Tibial nerve (tissue), 4 donors: Measurements from ENCODE around the gene SMARCD2. TPM values are rescaled to one million over a fixed set of nuclear protein-coding genes. Genes with fewer than 3 reads are reported as not detected.
"Not testable (repeated sequence)": the region's sequence is repeated elsewhere in the genome, so short reads cannot be mapped to it uniquely, and the experiment has no call there.

Experiments
- DNase-seq, 2 donors: peaks; one replicate each; pipeline ENCODE4 v3.0.0-alpha.2; 2019; ENCODE audit warnings: low spot score in 2 of 2
- H3K27ac ChIP-seq, 4 donors: fragments of 200-600 bp; sonication (generic) in 3 of 4; one replicate each; pipeline ENCODE4 v1.5.1; 2017 to 2019; ENCODE audit warnings: mild to moderate bottlenecking in 1 of 4
- H3K27me3 ChIP-seq, 2 donors: fragments of 200-600 bp; sonication (generic) in 1 of 2; one replicate each; pipeline versions ENCODE4 v1.5.1 to v1.6.0; 2017 to 2019
- H3K36me3 ChIP-seq, 3 donors: fragments of 200-600 bp; sonication (generic); one replicate each; pipeline ENCODE4 v1.5.1; 2018 to 2019
- H3K4me1 ChIP-seq, 4 donors: fragments of 200-600 bp; sonication (generic) in 3 of 4; one replicate each; pipeline ENCODE4 v1.5.1; 2017 to 2019
- H3K4me3 ChIP-seq, 4 donors: fragments of 200-600 bp; sonication (generic) in 3 of 4; one replicate each; pipeline ENCODE4 v1.5.1; 2017 to 2019; ENCODE audit warnings: mild to moderate bottlenecking in 1 of 4, moderate library complexity in 1 of 4
- H3K9me3 ChIP-seq, 4 donors: fragments of 200-600 bp; sonication (generic) in 3 of 4; one replicate each; pipeline ENCODE4 v1.5.1; 2017 to 2019
- EP300 ChIP-seq, 2 donors: sonication (generic); formaldehyde crosslinking; IDR thresholded peaks; one replicate each; pipeline ENCODE4 v1.6.1; 2017; ENCODE audit warnings: antibody characterized with exemption in 2 of 2, mild to moderate bottlenecking in 1 of 2
- POLR2A ChIP-seq, 2 donors: fragments of 450-650 bp; IDR thresholded peaks; one replicate each; pipeline ENCODE4 v1.6.1; 2017; ENCODE audit warnings: antibody characterized with exemption in 2 of 2, mild to moderate bottlenecking in 2 of 2, moderate library complexity in 2 of 2
- WGBS, 2 donors: methylation state at CpG; one replicate each; pipeline ENCODE4 v1.1.5; 2018; 5-methylcytosine and 5-hydroxymethylcytosine counted together
- total RNA-seq, 4 donors: library from RNA; depleted of rRNA; stranded (reverse); fragments of >200 nt; gene quantifications; one replicate each; pipeline ENCODE4 v1.1.0, GENCODE V29; 2016
- TF ChIP-seq, protein P1 (sequence below), 5 experiments: fragments of 200-600 bp in 3 of 5; fragments of 450-650 bp in 2 of 5; sonication (generic) in 3 of 5; IDR thresholded peaks; one replicate each; pipeline ENCODE4 v1.5.1; 2016 to 2019; ENCODE audit warnings: antibody characterized with exemption in 5 of 5, mild to moderate bottlenecking in 3 of 5, moderate library complexity in 2 of 5

The SMARCD2 gene
- total RNA-seq, 4 donors from 2014 or later, result 241 to 402 (median 302) TPM

DNA sequence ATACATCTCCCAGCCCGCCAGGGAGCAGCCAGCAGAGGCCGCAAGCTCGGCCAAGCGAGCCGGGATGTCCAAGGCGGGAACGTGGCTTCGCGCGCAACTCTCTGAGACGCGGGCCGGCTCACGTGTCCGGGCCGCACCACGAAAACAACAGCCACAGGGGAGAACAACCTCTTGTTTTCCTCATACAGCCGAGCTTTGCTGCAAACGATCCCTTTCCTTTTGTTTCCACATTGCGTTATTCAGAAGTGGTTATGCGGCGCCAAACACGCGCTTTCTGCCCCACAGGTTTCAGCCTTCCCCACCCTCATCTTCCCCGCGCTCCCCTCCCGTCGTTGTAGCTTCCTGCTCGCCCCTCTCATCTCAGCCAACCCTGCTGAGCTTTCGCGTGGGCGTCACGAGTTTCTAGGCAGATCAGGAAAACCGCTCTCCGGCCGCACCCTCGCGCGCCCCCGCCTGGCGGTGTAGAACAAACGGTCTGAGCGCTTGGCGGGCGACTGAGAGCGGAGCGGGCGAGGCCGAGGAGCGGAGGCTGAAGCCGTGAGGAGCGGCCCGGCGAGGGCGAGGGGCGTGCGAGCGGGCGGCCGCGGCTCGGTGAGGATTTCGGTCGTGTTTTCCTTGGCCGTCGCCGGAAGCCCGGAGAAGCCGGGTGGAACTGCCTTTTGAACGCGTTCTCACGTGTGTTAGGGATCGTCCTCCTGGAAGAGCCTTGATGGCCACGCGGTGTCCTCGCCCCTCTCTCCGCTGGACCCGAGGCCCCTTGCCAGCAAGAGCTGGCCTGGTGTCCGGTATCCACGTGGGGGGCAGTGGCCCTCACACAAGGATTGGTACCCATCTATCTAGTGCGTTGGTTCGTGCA, 6.6 kb upstream of the SMARCD2 start:
- H3K4me1 ChIP-seq, result peaks cover 0 to 11% (median 3%) of the 10 kb centered on the region in 4 donors
- H3K27me3 ChIP-seq, result no peaks in the 10 kb centered on the region
- no peaks in the 10 kb centered on the region for H3K9me3 ChIP-seq
- H3K4me3 ChIP-seq, result peak overlapping the region in 3 of 4 donors; percentile 17 to 45 (median 43)
- 17 to 18% methylated on average over 68 to 80 of the region's 82 CpGs for WGBS, 2 donors
- no peaks in the 10 kb centered on the region for H3K36me3 ChIP-seq
- H3K27ac ChIP-seq, result peak overlapping the region; percentile 26 to 82 (median 48)
- TF ChIP-seq EP300 (IDR thresholded peaks at IDR 0.05), result peak; percentile 49 to 87
- TF ChIP-seq, protein P1, sequence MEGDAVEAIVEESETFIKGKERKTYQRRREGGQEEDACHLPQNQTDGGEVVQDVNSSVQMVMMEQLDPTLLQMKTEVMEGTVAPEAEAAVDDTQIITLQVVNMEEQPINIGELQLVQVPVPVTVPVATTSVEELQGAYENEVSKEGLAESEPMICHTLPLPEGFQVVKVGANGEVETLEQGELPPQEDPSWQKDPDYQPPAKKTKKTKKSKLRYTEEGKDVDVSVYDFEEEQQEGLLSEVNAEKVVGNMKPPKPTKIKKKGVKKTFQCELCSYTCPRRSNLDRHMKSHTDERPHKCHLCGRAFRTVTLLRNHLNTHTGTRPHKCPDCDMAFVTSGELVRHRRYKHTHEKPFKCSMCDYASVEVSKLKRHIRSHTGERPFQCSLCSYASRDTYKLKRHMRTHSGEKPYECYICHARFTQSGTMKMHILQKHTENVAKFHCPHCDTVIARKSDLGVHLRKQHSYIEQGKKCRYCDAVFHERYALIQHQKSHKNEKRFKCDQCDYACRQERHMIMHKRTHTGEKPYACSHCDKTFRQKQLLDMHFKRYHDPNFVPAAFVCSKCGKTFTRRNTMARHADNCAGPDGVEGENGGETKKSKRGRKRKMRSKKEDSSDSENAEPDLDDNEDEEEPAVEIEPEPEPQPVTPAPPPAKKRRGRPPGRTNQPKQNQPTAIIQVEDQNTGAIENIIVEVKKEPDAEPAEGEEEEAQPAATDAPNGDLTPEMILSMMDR (IDR thresholded peaks at IDR 0.05), result peak; percentile 70 to 87 (median 77)
- no peak for TF ChIP-seq POLR2A (IDR thresholded peaks at IDR 0.05)
- peak; percentile 87 for DNase-seq

DNA sequence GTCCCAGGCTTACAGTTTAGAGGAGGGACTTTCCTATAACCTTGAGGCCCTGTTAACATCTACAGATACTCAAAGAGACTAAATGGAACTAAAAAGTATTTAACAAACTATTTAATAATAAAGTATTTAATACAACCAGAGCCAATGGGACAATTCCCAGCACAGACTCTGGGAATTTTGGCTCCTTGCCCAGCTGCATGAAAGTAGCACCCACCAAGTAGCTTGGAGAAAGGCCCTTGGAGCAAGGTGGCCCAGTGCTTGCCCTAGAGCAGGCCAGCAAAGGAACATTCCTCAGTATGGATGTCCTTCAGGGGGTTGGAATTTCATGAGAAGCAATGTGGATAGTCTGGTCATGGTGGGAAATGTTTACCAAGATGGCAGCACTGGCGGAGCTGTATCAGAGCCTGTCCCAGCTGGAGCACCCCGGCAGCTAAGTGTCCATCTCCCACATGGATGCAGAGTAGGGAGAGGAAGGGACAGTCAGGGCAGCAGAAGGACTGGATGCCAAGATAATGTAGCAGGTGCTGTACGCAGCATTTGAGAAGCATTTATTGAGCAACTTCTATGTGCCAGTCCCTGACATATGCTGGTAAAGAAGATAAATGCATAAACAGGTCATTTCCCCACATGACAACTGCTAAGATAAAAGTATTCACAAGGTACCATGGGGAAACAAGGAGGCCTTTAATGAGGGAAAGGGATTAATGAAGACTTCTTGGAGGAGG, 5.2 kb upstream of the SMARCD2 start:
- peaks cover 0 to 19% (median 6%) of the 10 kb centered on the region in 4 donors for H3K4me1 ChIP-seq
- DNase-seq, result no peak
- H3K27me3 ChIP-seq, result no peaks in the 10 kb centered on the region
- TF ChIP-seq POLR2A (IDR thresholded peaks at IDR 0.05), result no peak
- TF ChIP-seq, protein P1 (IDR thresholded peaks at IDR 0.05), result no peak
- no peak for TF ChIP-seq EP300 (IDR thresholded peaks at IDR 0.05)
- no peak overlapping the region for H3K27ac ChIP-seq
- no peaks in the 10 kb centered on the region for H3K9me3 ChIP-seq
- H3K4me3 ChIP-seq, result no peak overlapping the region
- H3K36me3 ChIP-seq, result no peaks in the 10 kb centered on the region
- 64 to 83% methylated on average over 3 of the region's 3 CpGs for WGBS, 2 donors

DNA sequence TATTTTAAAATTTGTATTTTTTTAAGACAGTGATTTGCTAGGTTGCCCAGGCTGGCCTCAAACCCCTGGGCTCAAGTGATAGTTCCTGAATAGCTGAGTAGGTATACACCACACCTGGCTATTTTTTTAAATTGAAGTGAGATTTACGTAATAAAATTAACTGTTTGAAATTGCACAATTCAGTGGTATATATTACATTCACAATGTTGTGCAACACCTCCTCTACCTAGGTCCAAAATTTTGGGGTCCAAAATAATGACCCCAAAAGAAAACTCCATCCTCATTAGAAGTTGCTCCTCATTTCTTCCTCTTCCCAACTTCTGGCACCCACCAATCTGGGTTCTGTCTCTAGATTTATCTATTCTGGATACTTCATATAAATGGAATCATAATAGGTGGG, 3.0 kb upstream of the SMARCD2 start:
- no peaks in the 10 kb centered on the region for H3K27me3 ChIP-seq
- H3K9me3 ChIP-seq, result no peaks in the 10 kb centered on the region
- H3K27ac ChIP-seq, result no peak overlapping the region
- H3K4me3 ChIP-seq, result no peak overlapping the region
- H3K4me1 ChIP-seq, result peaks cover 0 to 30% (median 17%) of the 10 kb centered on the region in 4 donors
- 2 to 50% methylated on average over 1 of the region's 1 CpG for WGBS, 2 donors
- no peaks in the 10 kb centered on the region for H3K36me3 ChIP-seq
- no peak for TF ChIP-seq EP300 (IDR thresholded peaks at IDR 0.05)
- no peak for TF ChIP-seq POLR2A (IDR thresholded peaks at IDR 0.05)
- TF ChIP-seq, protein P1 (IDR thresholded peaks at IDR 0.05), result no peak
- DNase-seq, result no peak

DNA sequence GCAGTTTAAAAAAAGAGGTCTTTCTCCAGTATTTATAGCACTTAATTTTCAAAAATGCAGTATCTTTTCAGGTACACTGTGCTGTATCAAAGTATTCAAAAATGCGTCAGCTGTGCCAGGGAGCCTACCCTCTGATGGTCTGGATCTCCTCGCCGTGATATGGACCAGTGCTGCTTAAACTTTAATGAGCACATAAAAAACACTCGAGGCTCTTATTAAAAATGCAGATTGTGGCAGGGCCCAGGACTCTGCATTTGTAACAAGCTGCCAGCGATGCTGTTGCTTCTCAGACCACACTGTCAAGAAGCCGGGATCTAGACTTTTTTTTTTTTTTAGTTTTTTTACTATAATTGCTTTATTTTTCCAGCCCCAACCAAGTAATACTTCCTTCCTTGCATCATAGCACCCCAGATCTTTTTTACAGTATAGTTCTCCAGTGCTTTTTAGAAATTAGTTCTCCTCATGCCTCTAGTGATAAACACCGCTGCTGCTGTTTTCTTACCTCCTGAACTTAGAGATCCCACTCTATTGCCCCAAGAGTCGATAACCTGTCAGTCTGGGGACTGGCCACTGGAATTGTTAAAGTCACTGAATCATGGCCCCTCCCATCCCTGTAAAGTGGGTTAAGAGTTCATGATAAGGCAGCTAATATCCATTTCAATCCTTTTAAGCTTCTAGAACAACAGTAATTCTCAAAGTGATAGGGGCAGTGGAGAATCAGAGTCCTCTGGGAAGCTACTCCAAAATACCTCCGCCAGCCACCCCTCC, 1.6 kb upstream of the SMARCD2 start:
- Histone ChIP-seq H3K27me3 (no peaks in the 10 kb centered on the region), H3K27ac (peak overlapping the region; percentile 89 to 98 (median 94)), H3K36me3 (no peaks in the 10 kb centered on the region), H3K9me3 (no peaks in the 10 kb centered on the region), H3K4me1 (peaks cover 0 to 44% (median 31%) of the 10 kb centered on the region in 4 donors), H3K4me3 (peak overlapping the region in 2 of 4 donors; percentile 78 to 95)
- TF ChIP-seq EP300 (IDR thresholded peaks at IDR 0.05) (no peak), POLR2A (IDR thresholded peaks at IDR 0.05) (no peak)
- TF ChIP-seq, protein P1 (IDR thresholded peaks at IDR 0.05), result no peak
- 76 to 78% methylated on average over 9 of the region's 9 CpGs for WGBS, 2 donors
- DNase-seq, result no peak

DNA sequence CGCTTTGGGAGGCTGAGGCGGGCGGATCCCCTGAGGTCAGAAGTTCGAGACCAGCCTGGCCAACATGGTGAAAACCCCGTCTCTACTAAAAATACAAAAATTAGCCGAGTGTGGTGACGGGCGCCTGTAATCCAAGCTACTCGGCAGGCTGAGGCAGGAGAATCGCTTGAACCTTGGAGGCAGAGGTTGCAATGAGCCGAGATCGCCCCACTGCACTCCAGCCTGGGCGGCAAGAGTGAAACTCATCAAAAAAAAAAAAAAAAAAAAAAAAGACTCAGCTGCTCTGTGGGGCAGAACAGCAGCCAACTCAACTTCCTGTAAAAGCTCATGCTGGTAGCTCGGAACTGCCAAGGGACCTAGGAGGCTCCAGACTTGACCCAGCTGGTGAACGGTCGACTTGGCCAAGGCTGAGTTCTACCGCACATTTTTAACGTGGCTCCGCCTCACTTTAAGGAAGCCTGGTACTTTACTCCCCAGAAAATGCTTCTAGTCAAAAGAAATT, 953 bp upstream of the SMARCD2 start:
- peak in 1 of 2 donors; percentile 38 for DNase-seq
- 8 to 9% methylated on average over 17 to 19 of the region's 19 CpGs for WGBS, 2 donors
- H3K27ac ChIP-seq, result peak overlapping the region; percentile 89 to 98 (median 94)
- not testable (repeated sequence) for H3K9me3 ChIP-seq, H3K27me3 ChIP-seq, H3K36me3 ChIP-seq
- H3K4me3 ChIP-seq, result peak overlapping the region; percentile 64 to 95 (median 82)
- peaks cover 0 to 46% (median 33%) of the 10 kb centered on the region in 4 donors for H3K4me1 ChIP-seq
